BE2C (cell line): ENCODE measurements around the gene TRAF2.
"Not testable (repeated sequence)": the region's sequence is repeated elsewhere in the genome, so short reads cannot be mapped to it uniquely, and the experiment has no call there.

Experiments used
- DNase-seq: peaks from one replicate; pipeline ENCODE4 v3.0.0-alpha.2; 2020
- H3K27me3 ChIP-seq: fragments of 250-450 bp; sonication (Bioruptor Pico); 2 replicates; pipeline ENCODE4 v1.5.1; 2020; ENCODE audit warnings: mild to moderate bottlenecking
- H3K36me3 ChIP-seq: fragments of 250-450 bp; sonication (Bioruptor Pico); 2 replicates; pipeline ENCODE4 v1.5.1; 2020; ENCODE audit warnings: mild to moderate bottlenecking
- H3K4me1 ChIP-seq: fragments of 250-450 bp; sonication (Bioruptor Pico); 2 replicates; pipeline ENCODE4 v1.5.1; 2020
- H3K4me3 ChIP-seq: 2 replicates; pipeline ENCODE4 v1.5.1; 2011; ENCODE audit warnings: low read depth, low read length
- H3K9me3 ChIP-seq: fragments of 250-450 bp; sonication (Bioruptor Pico); 2 replicates; pipeline ENCODE4 v1.5.1; 2020
- TF ChIP-seq, protein P1 (sequence below): IDR thresholded peaks from 2 replicates; pipeline ENCODE4 v1.5.1; 2012; ENCODE audit warnings: mild to moderate bottlenecking, low read depth, low read length

Gene TRAF2

DNA sequence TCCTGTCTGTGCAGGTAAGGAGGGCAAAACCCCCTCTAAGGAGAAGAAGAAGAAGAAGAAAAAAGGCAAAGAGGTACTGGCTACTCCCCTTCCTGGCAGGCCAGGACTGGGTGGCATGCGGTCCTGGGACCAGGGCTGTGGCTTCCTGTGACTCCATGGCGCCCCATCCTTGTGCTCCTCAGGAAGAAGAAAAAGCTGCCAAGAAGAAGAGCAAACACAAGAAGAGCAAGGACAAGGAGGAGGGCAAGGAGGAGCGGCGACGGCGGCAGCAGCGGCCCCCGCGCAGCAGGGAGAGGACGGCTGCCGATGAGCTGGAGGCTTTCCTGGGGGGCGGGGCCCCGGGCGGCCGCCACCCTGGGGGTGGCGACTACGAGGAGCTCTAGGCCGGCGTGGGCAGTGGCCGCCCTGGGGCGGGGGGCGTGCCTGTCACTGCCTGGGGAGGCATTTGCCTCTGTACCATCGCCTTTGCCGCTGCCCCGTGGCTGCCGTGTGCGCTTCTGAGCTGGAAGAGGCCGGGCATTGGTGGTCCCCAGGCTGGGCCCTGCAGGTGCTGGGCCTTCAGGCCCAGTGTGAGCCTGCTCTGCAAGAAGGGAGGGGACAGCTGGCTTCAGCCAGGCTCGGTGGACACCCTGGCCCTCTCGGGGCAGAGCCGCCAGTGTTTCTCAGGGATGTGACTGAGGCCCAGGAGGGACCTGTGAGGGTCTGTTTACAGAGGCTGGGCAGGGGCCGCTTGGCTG is 46.0 kb upstream of the TRAF2 start:
- Histone ChIP-seq H3K4me1 (peaks cover 38% of the 10 kb centered on the region), H3K4me3 (no peak overlapping the region), H3K36me3 (peaks cover 40% of the 10 kb centered on the region), H3K9me3 (no peaks in the 10 kb centered on the region), H3K27me3 (no peaks in the 10 kb centered on the region)
- TF ChIP-seq, protein P1, sequence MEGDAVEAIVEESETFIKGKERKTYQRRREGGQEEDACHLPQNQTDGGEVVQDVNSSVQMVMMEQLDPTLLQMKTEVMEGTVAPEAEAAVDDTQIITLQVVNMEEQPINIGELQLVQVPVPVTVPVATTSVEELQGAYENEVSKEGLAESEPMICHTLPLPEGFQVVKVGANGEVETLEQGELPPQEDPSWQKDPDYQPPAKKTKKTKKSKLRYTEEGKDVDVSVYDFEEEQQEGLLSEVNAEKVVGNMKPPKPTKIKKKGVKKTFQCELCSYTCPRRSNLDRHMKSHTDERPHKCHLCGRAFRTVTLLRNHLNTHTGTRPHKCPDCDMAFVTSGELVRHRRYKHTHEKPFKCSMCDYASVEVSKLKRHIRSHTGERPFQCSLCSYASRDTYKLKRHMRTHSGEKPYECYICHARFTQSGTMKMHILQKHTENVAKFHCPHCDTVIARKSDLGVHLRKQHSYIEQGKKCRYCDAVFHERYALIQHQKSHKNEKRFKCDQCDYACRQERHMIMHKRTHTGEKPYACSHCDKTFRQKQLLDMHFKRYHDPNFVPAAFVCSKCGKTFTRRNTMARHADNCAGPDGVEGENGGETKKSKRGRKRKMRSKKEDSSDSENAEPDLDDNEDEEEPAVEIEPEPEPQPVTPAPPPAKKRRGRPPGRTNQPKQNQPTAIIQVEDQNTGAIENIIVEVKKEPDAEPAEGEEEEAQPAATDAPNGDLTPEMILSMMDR: 0 out of 2 replicates have a peak, but pooled peaks have one; percentile 1
- peak; percentile 64 for DNase-seq

DNA sequence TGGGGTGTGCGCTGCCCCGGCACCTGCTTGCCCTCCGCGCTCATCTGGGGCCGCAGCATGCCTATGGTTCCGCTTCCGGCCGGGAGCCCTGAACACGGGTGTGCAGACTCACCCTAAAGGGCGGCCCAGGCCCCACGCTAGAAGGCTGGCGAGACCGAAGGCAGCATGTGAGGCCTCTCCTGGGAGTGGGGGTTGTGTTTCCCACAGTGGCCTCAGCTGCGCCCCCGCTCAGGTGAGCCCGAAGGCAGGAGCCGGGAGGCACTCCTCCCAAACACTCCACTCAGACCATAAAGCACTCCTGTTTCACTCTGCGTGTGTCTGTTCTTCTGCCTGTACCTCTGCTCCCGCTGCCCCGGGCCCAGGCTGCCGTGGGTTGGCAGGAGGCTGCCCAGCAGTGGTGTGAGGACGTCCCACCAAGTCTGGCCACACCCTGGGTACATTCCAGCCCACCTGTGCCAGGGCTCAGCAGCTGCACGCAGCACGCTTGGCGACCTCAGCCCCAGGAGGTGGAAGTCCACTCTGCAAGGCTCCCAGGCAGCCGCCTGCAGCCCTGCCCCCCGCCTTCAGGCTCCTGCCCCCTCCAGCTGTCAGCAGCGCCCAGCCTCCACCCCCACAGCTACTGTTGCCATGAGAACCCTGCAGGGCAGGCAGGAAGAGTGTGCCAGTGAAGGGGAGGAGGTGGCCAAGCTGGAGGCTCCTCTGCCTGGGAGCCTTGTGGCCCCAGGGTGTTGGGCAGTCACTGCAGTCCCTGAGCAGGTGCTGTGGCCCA is 45.3 kb upstream of the TRAF2 start:
- H3K4me3 ChIP-seq: no peak overlapping the region
- DNase-seq: peak; percentile 92
- H3K36me3 ChIP-seq: peaks cover 37% of the 10 kb centered on the region
- H3K9me3 ChIP-seq: no peaks in the 10 kb centered on the region
- TF ChIP-seq, protein P1: no peak
- H3K4me1 ChIP-seq: peaks cover 38% of the 10 kb centered on the region
- H3K27me3 ChIP-seq: no peaks in the 10 kb centered on the region

DNA sequence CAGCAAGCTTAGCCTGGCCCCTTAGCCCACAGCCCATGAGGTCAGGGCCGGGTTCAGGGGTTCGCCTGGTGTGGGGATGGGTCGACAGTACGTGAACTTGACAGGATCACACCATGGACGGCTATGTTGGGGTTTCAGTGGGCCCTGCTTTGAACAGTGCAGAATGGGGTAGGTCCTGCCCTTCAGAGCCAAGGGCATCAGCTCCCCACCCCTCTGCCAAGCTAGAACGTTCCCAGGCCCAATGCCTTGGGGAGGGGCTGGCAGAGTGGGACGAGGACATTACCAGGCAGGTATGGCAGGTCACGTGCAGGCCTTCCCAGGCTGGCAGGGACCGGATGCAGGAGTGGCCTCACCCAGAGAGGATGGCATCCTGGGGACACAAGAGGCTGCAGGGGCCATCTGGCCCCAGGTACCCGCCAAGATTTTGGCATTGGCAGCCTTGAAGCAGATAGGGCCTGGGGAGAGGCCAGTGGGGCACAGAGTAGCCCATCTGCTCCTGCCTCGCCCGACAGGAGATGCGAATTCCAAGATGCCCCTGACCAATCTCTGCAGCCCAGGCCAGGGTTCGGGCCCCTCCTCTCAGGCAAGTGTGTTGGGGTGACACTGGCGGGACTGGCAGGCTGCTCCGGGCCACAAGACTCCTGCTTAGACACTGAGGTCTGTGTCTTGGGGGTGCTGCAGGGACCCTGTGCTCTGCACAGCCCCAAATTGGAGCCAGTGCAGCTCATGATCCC is 44.5 kb upstream of the TRAF2 start:
- H3K4me3 ChIP-seq: not testable (repeated sequence)

DNA sequence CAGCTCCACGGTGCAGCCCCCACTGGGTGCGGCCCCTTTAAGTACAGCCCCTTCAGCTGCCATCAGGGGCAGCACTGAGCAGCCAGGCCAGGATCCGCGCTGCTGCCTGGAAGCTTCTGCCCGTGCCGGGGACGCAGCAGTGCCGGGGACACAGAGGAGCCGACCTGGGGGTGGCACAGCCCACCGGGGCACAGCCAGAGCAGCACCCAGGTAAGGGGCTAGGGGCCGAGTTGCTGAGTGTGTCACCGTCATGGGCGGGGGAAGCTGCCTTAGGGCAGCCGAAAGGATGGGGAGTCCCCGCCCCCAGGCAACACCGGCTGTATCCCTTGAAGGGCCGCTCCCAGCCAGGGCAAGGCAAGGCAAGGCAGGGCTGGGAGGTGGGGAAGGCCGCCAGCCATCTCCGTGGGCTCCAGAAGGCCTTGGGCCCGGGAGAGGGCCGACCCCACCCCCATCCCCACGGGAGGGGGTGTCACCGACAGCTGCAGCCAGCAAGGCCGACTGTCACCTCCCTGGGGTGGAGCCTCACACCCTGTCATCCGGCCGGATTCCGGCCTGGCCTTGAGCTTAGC is 43.9 kb upstream of the TRAF2 start, which contains the start of gene AJM1:
Gene AJM1 (plus strand): TSS at position 99 of the 569 bp plus-strand sequence. CDS start 1,937 bp downstream, outside the sequence.
- Histone ChIP-seq H3K4me1 (peaks cover 38% of the 10 kb centered on the region), H3K36me3 (peaks cover 27% of the 10 kb centered on the region), H3K4me3 (peak within 1 kb of the TSS; percentile 51)
- H3K9me3 ChIP-seq, H3K27me3 ChIP-seq: not testable (repeated sequence)
- TF ChIP-seq, protein P1: peak; percentile 84
- peak; percentile 86 for DNase-seq

More for the DNA sequence above, 44.5 kb upstream of the TRAF2 start:
- Histone ChIP-seq H3K4me1 (peaks cover 38% of the 10 kb centered on the region), H3K36me3 (peaks cover 30% of the 10 kb centered on the region)
- not testable (repeated sequence) for DNase-seq, H3K27me3 ChIP-seq, H3K9me3 ChIP-seq

DNA sequence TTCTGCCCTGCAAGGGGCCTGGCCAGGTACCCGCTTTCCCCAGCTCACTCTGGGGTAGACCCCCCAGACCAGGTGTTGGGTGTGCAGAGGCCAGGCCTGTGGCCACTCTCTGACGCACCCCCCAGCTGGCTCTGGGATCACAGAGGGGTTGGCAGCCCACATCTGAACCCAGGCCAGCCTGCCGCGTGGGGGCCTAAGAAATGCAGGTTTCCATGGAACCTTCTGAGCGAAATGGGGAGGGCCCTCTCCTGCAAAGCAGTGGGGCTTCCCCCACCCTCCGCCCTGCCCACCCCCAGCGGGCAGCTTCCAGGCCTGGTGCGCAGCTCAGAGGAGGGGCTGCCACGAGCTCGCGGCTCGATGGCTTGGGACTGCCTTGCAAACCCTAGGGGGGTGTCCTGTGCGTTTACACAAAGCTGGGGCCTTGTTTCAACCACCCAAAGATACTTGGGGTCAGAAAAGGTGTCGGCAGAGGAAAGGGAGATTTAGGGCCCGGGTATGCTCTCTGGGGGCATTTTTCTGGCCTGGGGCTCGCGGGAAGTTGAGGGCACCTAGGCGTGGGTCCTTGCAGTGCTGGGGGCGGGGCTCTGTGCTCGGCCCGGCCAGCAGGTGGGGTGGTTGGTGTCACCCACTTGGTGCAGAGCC is 43.0 kb upstream of the TRAF2 start:
- not testable (repeated sequence) for DNase-seq, H3K9me3 ChIP-seq, H3K27me3 ChIP-seq
- Histone ChIP-seq H3K4me1 (peaks cover 38% of the 10 kb centered on the region), H3K36me3 (peaks cover 22% of the 10 kb centered on the region), H3K4me3 (peak overlapping the region; percentile 35)

DNA sequence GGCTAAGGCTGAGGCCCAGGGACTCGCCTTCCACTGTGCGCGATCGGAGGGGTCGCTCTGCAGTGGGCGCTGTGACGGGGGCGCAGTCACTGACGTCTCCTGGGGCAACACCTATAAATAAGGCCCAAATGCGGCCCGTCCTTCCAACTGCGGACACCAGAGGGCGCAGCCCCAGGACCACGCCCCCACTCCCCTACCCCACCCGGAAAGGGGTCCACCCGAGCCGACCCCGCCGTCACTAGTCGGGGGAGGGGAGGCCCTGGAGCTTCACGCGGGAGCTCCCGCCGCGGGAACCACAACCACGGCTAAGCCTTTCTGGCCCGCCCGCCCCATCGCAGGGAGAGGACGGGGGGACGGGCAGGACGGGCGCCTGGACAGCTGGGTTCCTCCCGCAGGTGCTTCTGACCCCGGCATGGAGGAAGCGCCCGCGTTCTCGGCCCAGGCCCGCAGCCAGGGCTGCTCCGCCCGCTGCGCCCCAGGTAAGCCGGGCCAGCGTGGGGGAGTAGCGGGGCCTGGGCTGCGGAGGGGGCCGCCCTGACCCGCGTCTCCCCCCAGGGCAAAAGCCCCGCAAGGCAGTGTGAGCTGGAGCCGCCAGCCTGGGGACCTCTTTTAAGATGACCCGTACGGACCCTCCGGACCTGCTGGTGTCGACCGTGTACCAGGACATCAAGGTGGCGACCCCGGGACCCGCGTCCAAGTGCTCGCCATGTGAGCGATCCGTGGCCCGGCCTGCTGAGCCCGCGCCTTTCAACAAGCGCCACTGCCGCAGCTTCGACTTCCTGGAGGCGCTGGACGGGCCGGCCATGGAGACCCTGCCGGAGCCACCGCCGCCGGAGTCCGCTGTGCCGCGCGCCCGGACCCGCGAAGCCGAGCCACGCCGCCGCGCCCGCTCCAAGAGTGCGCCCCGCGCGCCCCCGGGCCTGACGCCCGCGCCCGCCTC is 42.2 kb upstream of the TRAF2 start:
- Histone ChIP-seq H3K36me3 (peaks cover 14% of the 10 kb centered on the region), H3K4me1 (peaks cover 38% of the 10 kb centered on the region)
- not testable (repeated sequence) for H3K4me3 ChIP-seq, H3K9me3 ChIP-seq, H3K27me3 ChIP-seq
- TF ChIP-seq, protein P1: peak; percentile 39
- peak; percentile 65 for DNase-seq
